CD8-positive, alpha-beta memory T cell (primary cell): ENCODE results near the gene MAML2. TPM values are rescaled to one million over a fixed set of nuclear protein-coding genes. Genes with fewer than 3 reads are reported as not detected.
A peak's percentile ranks its signal among the peaks of the same experiment; 100 is the strongest.

ENCODE experiments used
- CTCF ChIA-PET: fragments of 350-600 bp; sonication (Branson Sonifier 250); formaldehyde crosslinking; loops from one replicate; lab custom pipeline; 2021; ENCODE audit warnings: antibody characterized with exemption; lab: Charles Lee
- POLR2A ChIA-PET: fragments of 350-600 bp; sonication (Branson Sonifier 250); formaldehyde crosslinking; loops from one replicate; lab custom pipeline; 2021; ENCODE audit warnings: antibody characterized with exemption; lab: Charles Lee
- DNase-seq, 5 donors: peaks; one replicate each; pipeline versions ENCODE4 v3.0.0 to v3.0.0-alpha.2; 2020 to 2022; ENCODE audit warnings: mixed read lengths in 1 of 5
- H3K27ac ChIP-seq: one replicate; pipeline ENCODE4 v1.7.0; 2013; ENCODE audit warnings: low read depth, mild to moderate bottlenecking, low read length, moderate library complexity
- H3K27me3 ChIP-seq: 2 replicates; pipeline ENCODE4 v1.7.0; 2013; ENCODE audit warnings: low read length, mild to moderate bottlenecking; ENCODE audit not compliant: insufficient read depth, poor library complexity, severe bottlenecking
- H3K36me3 ChIP-seq: 2 replicates; pipeline ENCODE4 v1.7.0; 2013; ENCODE audit warnings: mild to moderate bottlenecking, low read length, moderate library complexity; ENCODE audit not compliant: insufficient read depth
- H3K4me1 ChIP-seq: 2 replicates; pipeline ENCODE4 v1.7.0; 2013; ENCODE audit warnings: mild to moderate bottlenecking, low read length, moderate library complexity; ENCODE audit not compliant: insufficient read depth
- H3K4me3 ChIP-seq: 2 replicates; pipeline ENCODE4 v1.7.0; 2013; ENCODE audit warnings: mild to moderate bottlenecking, low read length
- H3K9me3 ChIP-seq: 2 replicates; pipeline ENCODE4 v1.7.0; 2013; ENCODE audit warnings: mild to moderate bottlenecking, low read length
- H3K27ac Mint-ChIP-seq, 8 donors: one replicate each; pipeline ENCODE4 v1.8.0; 2020 to 2021; ENCODE audit warnings: mixed read lengths in 8 of 8, mild to moderate bottlenecking in 6 of 8, inconsistent platforms in 3 of 8, moderate library complexity in 3 of 8
- H3K27me3 Mint-ChIP-seq, 2 donors: one replicate each; pipeline ENCODE4 v1.8.0; 2020 to 2021; ENCODE audit warnings: mixed read lengths in 2 of 2, mild to moderate bottlenecking in 1 of 2, moderate library complexity in 1 of 2
- H3K36me3 Mint-ChIP-seq, 3 donors: one replicate each; pipeline ENCODE4 v1.8.0; 2020 to 2021; ENCODE audit warnings: mixed read lengths in 3 of 3, inconsistent platforms in 1 of 3, mild to moderate bottlenecking in 1 of 3
- H3K4me1 Mint-ChIP-seq, 3 donors: one replicate each; pipeline ENCODE4 v1.8.0; 2020 to 2021; ENCODE audit warnings: mixed read lengths in 3 of 3, inconsistent platforms in 1 of 3, mild to moderate bottlenecking in 1 of 3
- H3K4me3 Mint-ChIP-seq, 7 donors: one replicate each; pipeline ENCODE4 v1.8.0; 2020 to 2021; ENCODE audit warnings: mixed read lengths in 7 of 7, mild to moderate bottlenecking in 6 of 7, moderate library complexity in 4 of 7, inconsistent platforms in 2 of 7
- H3K9me3 Mint-ChIP-seq, 5 donors: one replicate each; pipeline ENCODE4 v1.8.0; 2020 to 2022; ENCODE audit warnings: mixed read lengths in 5 of 5, mild to moderate bottlenecking in 3 of 5, moderate library complexity in 2 of 5, inconsistent platforms in 1 of 5
- polyA plus RNA-seq: library from polyadenylated mRNA; unstranded; fragments of 300-500 nt; fragmentation: Illumina TruSeq; gene quantifications from one replicate; pipeline ENCODE4 v1.2.3, GENCODE V29; 2021
- total RNA-seq, 2 experiments: library from RNA; stranded (reverse); gene quantifications; one replicate each; pipeline ENCODE4 v1.2.3, GENCODE V29; 2021

Gene MAML2
- total and polyA plus RNA-seq, 3 experiments from 2014 or later, result 11.1 to 15.9 (median 15.6) TPM

DNA sequence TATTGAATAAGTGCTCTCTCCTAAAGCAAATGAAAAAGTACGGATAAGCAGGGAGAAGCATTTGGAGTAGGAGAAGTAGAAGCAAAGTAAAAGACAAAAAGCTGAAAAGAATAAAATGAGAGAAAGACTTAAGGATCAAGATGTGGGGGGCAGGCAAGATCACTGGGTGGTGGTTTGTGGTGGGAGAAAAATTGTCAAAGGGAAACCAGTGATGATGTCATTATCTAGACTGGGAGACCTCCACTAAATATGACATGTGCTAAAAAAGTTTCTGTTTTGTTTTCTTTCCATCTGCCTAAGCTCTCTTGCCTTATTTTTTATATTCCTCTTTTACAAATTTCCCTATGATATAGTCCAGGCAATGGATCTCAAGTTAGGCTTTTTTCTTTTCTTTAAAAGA is 14.8 kb upstream of the MAML2 start:
- H3K27ac Mint-ChIP-seq, result peak overlapping the region in 2 of 8 donors; percentile 3 to 73
- peak overlapping the region in 1 of 7 donors; percentile 18 for H3K4me3 Mint-ChIP-seq
- Histone ChIP-seq H3K4me1 (no peaks in the 10 kb centered on the region), H3K27ac (no peak overlapping the region), H3K4me3 (no peak overlapping the region), H3K9me3 (no peaks in the 10 kb centered on the region), H3K36me3 (peaks cover 23% of the 10 kb centered on the region), H3K27me3 (no peaks in the 10 kb centered on the region)
- POLR2A ChIA-PET, result no interaction called here
- H3K27me3 Mint-ChIP-seq, result no peaks in the 10 kb centered on the region
- H3K4me1 Mint-ChIP-seq, result peaks cover 4 to 23% (median 20%) of the 10 kb centered on the region in 3 donors
- peak in 2 of 5 donors; percentile 12 to 41 for DNase-seq
- H3K9me3 Mint-ChIP-seq, result no peaks in the 10 kb centered on the region
- CTCF ChIA-PET, result interaction anchor here (1.6 to 2.0 kb wide), 2 partner anchors 15 to 30 kb away, joined by 4 to 10 read pairs; partner anchors contain the start of gene MAML2
- H3K36me3 Mint-ChIP-seq, result peaks cover 3 to 71% (median 28%) of the 10 kb centered on the region in 3 donors

DNA sequence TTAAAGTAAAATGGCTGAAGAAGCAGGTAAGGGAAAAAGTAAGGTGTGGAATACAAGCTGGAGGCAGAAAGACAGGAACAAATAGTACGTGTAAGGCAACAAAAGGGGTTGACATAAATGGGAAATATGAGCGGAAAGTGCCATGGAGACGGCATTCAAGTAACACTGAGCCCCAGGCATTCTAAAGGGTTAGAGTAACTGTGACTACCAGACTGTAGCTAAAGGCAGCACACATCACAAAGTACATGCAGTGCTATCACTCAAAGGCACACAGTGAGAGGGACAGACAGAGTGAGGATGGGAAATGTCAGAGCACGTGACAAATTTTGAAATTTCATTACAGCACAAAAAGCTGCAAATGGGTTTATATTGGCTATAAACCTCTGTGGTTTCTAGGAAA is 13.9 kb upstream of the MAML2 start:
- no peaks in the 10 kb centered on the region for H3K9me3 ChIP-seq
- H3K9me3 Mint-ChIP-seq, result no peaks in the 10 kb centered on the region
- ChIA-PET POLR2A (no interaction called here), CTCF (interaction anchor here (1.6 to 2.0 kb wide), 2 partner anchors 14 to 31 kb away, joined by 4 to 10 read pairs; partner anchors contain the start of gene MAML2)
- no peaks in the 10 kb centered on the region for H3K4me1 ChIP-seq
- H3K27me3 Mint-ChIP-seq, result no peaks in the 10 kb centered on the region
- peaks cover 4 to 23% (median 20%) of the 10 kb centered on the region in 3 donors for H3K4me1 Mint-ChIP-seq
- peak overlapping the region in 3 of 8 donors; percentile 17 to 73 (median 38) for H3K27ac Mint-ChIP-seq
- no peaks in the 10 kb centered on the region for H3K27me3 ChIP-seq
- peaks cover 23% of the 10 kb centered on the region for H3K36me3 ChIP-seq
- H3K27ac ChIP-seq, result no peak overlapping the region
- H3K4me3 Mint-ChIP-seq, result no peak overlapping the region
- no peak overlapping the region for H3K4me3 ChIP-seq
- DNase-seq, result no peak
- peaks cover 5 to 67% (median 28%) of the 10 kb centered on the region in 3 donors for H3K36me3 Mint-ChIP-seq

GRCh38 chr11:96342014-96342960 is 708 bp downstream of the MAML2 start:
- peak in 2 of 5 donors; percentile 10 to 19 for DNase-seq
- H3K27me3 ChIP-seq, result no peaks in the 10 kb centered on the region
- no peaks in the 10 kb centered on the region for H3K36me3 ChIP-seq
- ChIA-PET CTCF (interaction anchor here (0.6 to 6.7 kb wide), 112 partner anchors 9 to 1252 kb away, joined by 3 to 96 read pairs (median 5); partner anchors contain the start of genes CCDC82, CEP57, ENDOD1 and JRKL), POLR2A (interaction anchor here (0.6 to 2.3 kb wide), 12 partner anchors 25 to 288 kb away, joined by 3 to 10 read pairs (median 4); partner anchors contain the start of genes CCDC82 and JRKL)
- H3K4me3 ChIP-seq, result peak overlapping the region; percentile 99
- H3K27ac ChIP-seq, result peak overlapping the region; percentile 46
- H3K27me3 Mint-ChIP-seq, result no peaks in the 10 kb centered on the region
- peaks cover 45% of the 10 kb centered on the region for H3K4me1 ChIP-seq
- peak overlapping the region; percentile 87 to 98 (median 92) for H3K27ac Mint-ChIP-seq
- H3K36me3 Mint-ChIP-seq, result peaks cover 0 to 23% (median 0%) of the 10 kb centered on the region in 3 donors
- no peaks in the 10 kb centered on the region for H3K9me3 ChIP-seq
- H3K9me3 Mint-ChIP-seq, result no peaks in the 10 kb centered on the region
- peak overlapping the region; percentile 90 to 99 (median 96) for H3K4me3 Mint-ChIP-seq
- peaks cover 48 to 52% (median 48%) of the 10 kb centered on the region in 3 donors for H3K4me1 Mint-ChIP-seq

DNA sequence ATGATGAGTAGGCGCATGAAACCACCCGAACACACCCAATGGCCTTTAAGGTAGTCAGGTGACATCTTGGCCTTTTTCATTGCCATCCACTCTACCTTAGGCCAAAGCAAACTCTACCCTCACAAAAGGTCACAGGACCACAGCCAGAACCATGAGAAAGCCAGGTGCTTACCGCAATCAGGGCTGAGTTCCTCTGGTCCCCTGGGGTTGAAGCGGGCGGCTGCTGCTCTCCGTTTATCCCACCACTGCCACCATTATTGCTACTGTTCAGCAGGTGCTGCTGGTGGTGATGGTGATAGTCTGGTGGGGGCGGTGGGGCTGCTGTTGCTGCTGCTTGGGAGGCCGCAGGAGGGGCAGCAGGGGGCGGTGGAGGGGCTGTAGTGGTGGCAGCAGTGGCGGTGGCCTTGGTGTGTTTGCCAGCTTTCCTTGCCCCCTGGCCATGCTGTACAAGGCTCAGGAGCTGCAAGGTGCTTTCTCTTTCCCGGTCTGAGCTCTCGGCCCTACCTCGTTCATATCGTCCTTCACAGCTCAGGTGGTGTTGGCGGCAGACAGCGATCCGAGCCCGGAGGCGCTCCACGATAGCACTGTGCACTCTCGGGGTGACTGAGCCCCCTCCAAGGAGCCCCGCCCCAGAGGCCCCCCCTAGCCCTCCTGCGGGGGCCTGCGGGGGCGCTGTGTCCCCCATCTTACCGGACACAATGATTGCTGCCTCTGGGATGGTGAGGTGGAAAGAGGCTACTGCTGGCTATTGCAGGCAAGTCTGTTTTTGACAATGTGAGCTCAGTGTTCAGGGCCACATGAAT is 1.6 kb downstream of the MAML2 start:
- Histone ChIP-seq H3K4me1 (peaks cover 54% of the 10 kb centered on the region), H3K4me3 (peak overlapping the region; percentile 99), H3K27ac (peak overlapping the region; percentile 46), H3K36me3 (no peaks in the 10 kb centered on the region), H3K9me3 (no peaks in the 10 kb centered on the region), H3K27me3 (no peaks in the 10 kb centered on the region)
- peaks cover 0 to 23% (median 0%) of the 10 kb centered on the region in 3 donors for H3K36me3 Mint-ChIP-seq
- H3K9me3 Mint-ChIP-seq, result no peaks in the 10 kb centered on the region
- peak; percentile 65 to 84 (median 74) for DNase-seq
- ChIA-PET CTCF (interaction anchor here (0.6 to 6.7 kb wide), 45 partner anchors 10 to 1251 kb away, joined by 3 to 96 read pairs (median 7); partner anchors contain the start of genes CCDC82, ENDOD1 and JRKL), POLR2A (interaction anchor here (0.6 to 2.3 kb wide), 7 partner anchors 18 to 307 kb away, joined by 3 to 10 read pairs (median 5); partner anchors contain the start of genes CCDC82 and JRKL)
- no peaks in the 10 kb centered on the region for H3K27me3 Mint-ChIP-seq
- peak overlapping the region; percentile 90 to 99 (median 96) for H3K4me3 Mint-ChIP-seq
- peak overlapping the region; percentile 87 to 98 (median 92) for H3K27ac Mint-ChIP-seq
- H3K4me1 Mint-ChIP-seq, result peaks cover 55 to 61% (median 57%) of the 10 kb centered on the region in 3 donors

DNA sequence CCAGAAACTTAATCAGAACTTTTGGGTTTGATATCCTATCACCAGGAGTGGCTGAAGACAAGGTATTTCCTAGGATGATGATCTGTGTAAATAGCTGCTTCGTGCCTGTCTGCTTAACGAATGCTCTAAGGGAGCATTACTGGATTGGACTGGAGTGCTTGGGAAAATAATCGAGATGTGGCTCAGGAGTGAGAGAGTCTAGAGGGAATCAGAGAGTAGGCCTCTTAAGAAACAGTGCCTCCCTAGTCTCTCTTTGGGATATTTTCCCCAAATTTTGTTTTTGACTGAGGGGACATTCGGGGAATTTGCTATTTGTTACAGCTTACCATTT is 2.5 kb downstream of the MAML2 start:
- H3K9me3 Mint-ChIP-seq, result no peaks in the 10 kb centered on the region

DNA sequence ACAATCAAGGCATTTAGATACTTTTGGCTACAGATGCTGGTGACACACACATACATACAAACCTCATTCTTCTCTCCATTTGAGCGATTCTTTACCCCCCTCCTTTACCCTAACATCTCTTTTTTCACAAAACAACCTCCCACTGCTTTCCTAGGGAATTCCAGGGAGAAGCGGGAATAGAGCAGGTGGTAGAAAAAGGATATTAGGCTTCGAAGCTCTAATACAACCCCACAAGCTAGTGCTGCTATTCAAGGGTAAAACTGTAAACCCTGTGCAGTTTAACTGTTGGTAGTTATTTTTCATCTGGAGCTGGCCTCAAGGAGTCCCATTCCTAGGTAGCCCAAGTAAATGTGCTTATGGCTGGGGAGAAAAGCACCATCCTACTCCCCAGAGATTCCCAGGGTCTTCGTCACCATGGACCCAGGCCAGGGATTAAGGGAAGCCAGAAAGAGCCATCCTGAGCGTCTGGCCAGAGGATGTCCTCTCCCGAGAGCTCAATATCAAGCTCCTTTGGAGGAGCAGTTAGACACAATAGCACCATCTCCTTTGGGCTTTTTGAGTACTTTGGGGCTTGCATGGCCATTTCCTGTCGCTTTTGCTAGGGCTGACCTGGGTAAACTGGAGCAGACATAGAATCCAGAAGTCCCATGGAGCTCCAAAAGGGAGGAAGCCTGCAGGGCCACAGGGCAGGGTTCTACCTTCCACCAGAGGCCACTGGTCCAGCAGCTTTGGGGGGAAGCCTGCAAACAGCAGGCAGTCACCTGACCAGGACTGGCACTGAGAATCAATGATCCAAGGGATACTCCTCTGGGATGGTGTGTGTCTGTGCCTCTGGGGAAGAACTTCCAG is 3.1 kb downstream of the MAML2 start:
- Histone ChIP-seq H3K36me3 (no peaks in the 10 kb centered on the region), H3K27ac (peak overlapping the region; percentile 27), H3K27me3 (no peaks in the 10 kb centered on the region), H3K4me3 (peak overlapping the region; percentile 99), H3K9me3 (no peaks in the 10 kb centered on the region), H3K4me1 (peaks cover 69% of the 10 kb centered on the region)
- CTCF ChIA-PET, result interaction anchor here (0.8 to 6.7 kb wide), 12 partner anchors 9 to 504 kb away, joined by 3 to 96 read pairs (median 16); no protein-coding TSS in a partner anchor
- no peak for DNase-seq
- no peaks in the 10 kb centered on the region for H3K9me3 Mint-ChIP-seq
- H3K27ac Mint-ChIP-seq, result peak overlapping the region; percentile 87 to 96 (median 91)
- peaks cover 65 to 74% (median 71%) of the 10 kb centered on the region in 3 donors for H3K4me1 Mint-ChIP-seq
- peaks cover 5 to 31% (median 8%) of the 10 kb centered on the region in 3 donors for H3K36me3 Mint-ChIP-seq
- peak overlapping the region; percentile 90 to 99 (median 96) for H3K4me3 Mint-ChIP-seq
- no peaks in the 10 kb centered on the region for H3K27me3 Mint-ChIP-seq
- POLR2A ChIA-PET, result interaction anchor here (0.7 to 1.0 kb wide), 4 partner anchors 70 to 228 kb away, joined by 3 to 4 read pairs (median 4); no protein-coding TSS in a partner anchor

More for the DNA sequence above, 2.5 kb downstream of the MAML2 start:
- DNase-seq, result no peak
- H3K9me3 ChIP-seq, result no peaks in the 10 kb centered on the region
- H3K27ac ChIP-seq, result peak overlapping the region; percentile 46
- H3K4me1 ChIP-seq, result peaks cover 63% of the 10 kb centered on the region
- peaks cover 3 to 28% (median 6%) of the 10 kb centered on the region in 3 donors for H3K36me3 Mint-ChIP-seq
- H3K27me3 Mint-ChIP-seq, result no peaks in the 10 kb centered on the region
- peak overlapping the region; percentile 87 to 94 (median 91) for H3K27ac Mint-ChIP-seq
- no peaks in the 10 kb centered on the region for H3K27me3 ChIP-seq
- peak overlapping the region; percentile 90 to 99 (median 96) for H3K4me3 Mint-ChIP-seq
- ChIA-PET POLR2A (interaction anchor here (0.6 to 0.9 kb wide), 3 partner anchors 125 to 306 kb away, joined by 3 to 4 read pairs (median 3); no protein-coding TSS in a partner anchor), CTCF (interaction anchor here (0.8 to 6.7 kb wide), 14 partner anchors 9 to 505 kb away, joined by 3 to 96 read pairs (median 18); no protein-coding TSS in a partner anchor)
- peaks cover 63 to 69% (median 66%) of the 10 kb centered on the region in 3 donors for H3K4me1 Mint-ChIP-seq
- peak overlapping the region; percentile 99 for H3K4me3 ChIP-seq
- no peaks in the 10 kb centered on the region for H3K36me3 ChIP-seq
